Globus pallidus (tissue), 1 donor: ENCODE measurements around the gene SREBF1.

Experiments
- DNase-seq: peaks from one replicate; pipeline ENCODE4 v3.0.0-alpha.2; 2015; ENCODE audit warnings: low spot score

The SREBF1 gene

GRCh38 chr17:17824783-17825614 lies 11.8 kb downstream of the SREBF1 start:
- no peak for DNase-seq

GRCh38 chr17:17824119-17824782 lies 12.5 kb downstream of the SREBF1 start:
- peak; percentile 69 for DNase-seq

GRCh38 chr17:17823433-17824118 lies 13.2 kb downstream of the SREBF1 start:
- DNase-seq = peak; percentile 94

GRCh38 chr17:17822616-17823015 lies 14.2 kb downstream of the SREBF1 start:
- peak; percentile 54 for DNase-seq

GRCh38 chr17:17822189-17822588 lies 14.6 kb downstream of the SREBF1 start:
- peak; percentile 98 for DNase-seq

- no peak for DNase-seq
Observed at GRCh38 chr17:17820463-17821158, 16.2 kb downstream of the SREBF1 start.

- no peak for DNase-seq
Observed at GRCh38 chr17:17820046-17820445, 16.7 kb downstream of the SREBF1 start.

- DNase-seq = peak; percentile 71
Observed at GRCh38 chr17:17819561-17819995, 17.2 kb downstream of the SREBF1 start.

- DNase-seq = no peak
Observed at GRCh38 chr17:17819111-17819510, 17.7 kb downstream of the SREBF1 start.

GRCh38 chr17:17818088-17818526 lies 18.7 kb downstream of the SREBF1 start:
- no peak for DNase-seq

GRCh38 chr17:17817552-17817947 lies 19.2 kb downstream of the SREBF1 start:
- no peak for DNase-seq

GRCh38 chr17:17816831-17817551 lies 19.8 kb downstream of the SREBF1 start:
- no peak for DNase-seq

- DNase-seq = no peak
Observed at GRCh38 chr17:17816240-17816814, 20.5 kb downstream of the SREBF1 start.

- peak; percentile 58 for DNase-seq
Observed at GRCh38 chr17:17815436-17816200, 21.2 kb downstream of the SREBF1 start.

- DNase-seq = no peak
Observed at GRCh38 chr17:17815062-17815406, 21.8 kb downstream of the SREBF1 start.

GRCh38 chr17:17814162-17815061 lies 22.4 kb downstream of the SREBF1 start:
- no peak for DNase-seq

- no peak for DNase-seq
Observed at GRCh38 chr17:17813725-17814095, 23.1 kb downstream of the SREBF1 start.

GRCh38 chr17:17813055-17813724 lies 23.6 kb downstream of the SREBF1 start:
- no peak for DNase-seq
